Measurements from ENCODE around the gene CLDN9. TPM values are rescaled to one million over a fixed set of nuclear protein-coding genes. Genes with fewer than 3 reads are reported as not detected.

CLDN9 gene
- total RNA-seq, 1 donor from 2014 or later, result not detected

GRCh38 chr16:2976201-2976600 is 36.5 kb upstream of the CLDN9 start:
- H3K27ac ChIP-seq, result no peak overlapping the region
- H3K4me1 ChIP-seq, result peaks cover 5 to 12% of the 10 kb centered on the region in 2 donors
- no peaks in the 10 kb centered on the region for H3K27me3 ChIP-seq
- no peaks in the 10 kb centered on the region for H3K36me3 ChIP-seq
- H3K4me3 ChIP-seq, result no peak overlapping the region
- H3K9me3 ChIP-seq, result no peaks in the 10 kb centered on the region
- DNase-seq (ENCODE audit: low spot score in 2 of 2), result no peak
- intact Hi-C loops (cut with DNase I), result no loop called here
- no peak for TF ChIP-seq CTCF (IDR thresholded peaks at IDR 0.05)

DNA sequence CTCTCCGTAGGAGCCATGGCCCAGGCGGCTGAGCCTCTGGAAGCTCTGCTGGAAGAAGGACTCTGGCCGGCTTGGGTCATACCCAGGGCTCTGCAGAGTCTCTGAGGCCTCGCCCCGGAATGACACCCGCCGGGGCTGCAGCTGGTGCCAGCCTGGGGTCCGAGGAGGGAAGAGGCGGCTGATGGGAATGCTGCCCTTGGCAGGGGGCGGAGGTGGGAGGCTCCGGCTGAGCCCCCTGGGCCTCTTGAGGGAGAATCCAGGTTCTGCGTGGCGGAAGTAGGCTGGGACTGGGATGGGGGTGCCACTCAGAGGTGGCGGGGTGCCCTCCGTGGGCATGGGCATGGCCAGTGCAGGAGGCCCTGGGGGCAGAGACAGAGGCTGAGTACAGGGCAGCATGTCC is 36.0 kb upstream of the CLDN9 start:
- Histone ChIP-seq H3K4me3 (no peak overlapping the region), H3K4me1 (peaks cover 5 to 12% of the 10 kb centered on the region in 2 donors), H3K27me3 (no peaks in the 10 kb centered on the region), H3K36me3 (no peaks in the 10 kb centered on the region), H3K27ac (no peak overlapping the region), H3K9me3 (no peaks in the 10 kb centered on the region)
- no peak for TF ChIP-seq CTCF (IDR thresholded peaks at IDR 0.05)
- no peak for DNase-seq (ENCODE audit: low spot score in 2 of 2)
- intact Hi-C loops (cut with DNase I), result no loop called here

DNA sequence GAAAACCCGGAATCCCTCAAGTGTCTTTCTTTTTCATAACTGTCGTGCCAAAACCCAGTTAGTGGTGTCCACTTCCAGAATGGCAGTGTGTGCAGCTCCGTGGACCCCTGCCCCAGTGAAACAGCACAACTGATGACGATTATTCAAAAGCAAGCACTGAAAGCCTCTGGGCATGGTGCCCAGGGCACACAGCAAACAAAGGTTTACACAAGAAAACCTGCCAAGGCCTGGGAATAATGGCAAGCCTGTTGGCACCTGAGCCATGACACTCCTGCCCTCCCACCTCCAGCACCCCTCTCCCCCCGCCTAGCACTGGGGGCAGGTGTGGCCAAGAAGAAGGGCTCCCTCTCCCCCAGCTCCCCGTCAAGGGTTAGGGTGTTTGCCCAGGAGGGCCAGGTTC is 35.3 kb upstream of the CLDN9 start:
- TF ChIP-seq CTCF (IDR thresholded peaks at IDR 0.05), result no peak
- Histone ChIP-seq H3K27me3 (no peaks in the 10 kb centered on the region), H3K4me3 (no peak overlapping the region), H3K27ac (no peak overlapping the region), H3K36me3 (no peaks in the 10 kb centered on the region), H3K9me3 (no peaks in the 10 kb centered on the region), H3K4me1 (peaks cover 5 to 12% of the 10 kb centered on the region in 2 donors)
- intact Hi-C loops (cut with DNase I), result no loop called here
- no peak for DNase-seq (ENCODE audit: low spot score in 2 of 2)

DNA sequence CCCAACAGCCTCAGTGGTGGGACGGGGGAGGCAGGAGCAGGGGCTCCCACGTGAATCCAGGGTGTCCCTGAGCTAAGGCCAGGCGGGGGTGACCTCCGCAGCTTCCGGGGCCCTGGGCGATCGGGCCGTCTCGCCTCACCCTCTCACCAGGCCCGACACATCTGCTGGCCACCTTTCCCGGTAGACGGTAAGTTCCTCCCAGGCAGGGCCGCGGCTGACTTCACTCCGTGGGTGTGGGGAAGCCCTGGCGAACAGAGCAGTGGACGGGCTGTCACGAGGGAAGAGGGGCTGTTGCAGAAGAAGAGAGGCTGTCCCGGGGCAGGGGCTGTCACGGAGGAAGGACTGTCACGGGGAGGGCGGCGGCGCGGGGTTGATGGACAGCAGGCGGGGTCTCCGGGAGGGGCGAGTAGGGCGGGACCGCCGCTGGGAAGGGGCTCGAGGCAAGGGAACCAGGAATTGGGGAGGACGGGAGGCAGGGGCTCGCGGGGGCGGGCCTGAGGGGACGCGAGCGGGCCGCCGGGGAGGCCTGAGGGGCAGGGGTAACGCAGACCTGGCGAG is 33.0 kb upstream of the CLDN9 start:
- H3K9me3 ChIP-seq, result no peaks in the 10 kb centered on the region
- no peaks in the 10 kb centered on the region for H3K27me3 ChIP-seq
- H3K36me3 ChIP-seq, result no peaks in the 10 kb centered on the region
- intact Hi-C loops (cut with DNase I), result loop anchor here (1.0 to 5.0 kb wide), 2 partner anchors 41 to 67 kb away; partner anchors contain the start of genes FLYWCH1 and TNFRSF12A
- no peak overlapping the region for H3K27ac ChIP-seq
- no peak for DNase-seq (ENCODE audit: low spot score in 2 of 2)
- H3K4me1 ChIP-seq, result peaks cover 7 to 12% of the 10 kb centered on the region in 2 donors
- H3K4me3 ChIP-seq, result peak overlapping the region; percentile 69 to 91
- TF ChIP-seq CTCF (IDR thresholded peaks at IDR 0.05), result no peak

DNA sequence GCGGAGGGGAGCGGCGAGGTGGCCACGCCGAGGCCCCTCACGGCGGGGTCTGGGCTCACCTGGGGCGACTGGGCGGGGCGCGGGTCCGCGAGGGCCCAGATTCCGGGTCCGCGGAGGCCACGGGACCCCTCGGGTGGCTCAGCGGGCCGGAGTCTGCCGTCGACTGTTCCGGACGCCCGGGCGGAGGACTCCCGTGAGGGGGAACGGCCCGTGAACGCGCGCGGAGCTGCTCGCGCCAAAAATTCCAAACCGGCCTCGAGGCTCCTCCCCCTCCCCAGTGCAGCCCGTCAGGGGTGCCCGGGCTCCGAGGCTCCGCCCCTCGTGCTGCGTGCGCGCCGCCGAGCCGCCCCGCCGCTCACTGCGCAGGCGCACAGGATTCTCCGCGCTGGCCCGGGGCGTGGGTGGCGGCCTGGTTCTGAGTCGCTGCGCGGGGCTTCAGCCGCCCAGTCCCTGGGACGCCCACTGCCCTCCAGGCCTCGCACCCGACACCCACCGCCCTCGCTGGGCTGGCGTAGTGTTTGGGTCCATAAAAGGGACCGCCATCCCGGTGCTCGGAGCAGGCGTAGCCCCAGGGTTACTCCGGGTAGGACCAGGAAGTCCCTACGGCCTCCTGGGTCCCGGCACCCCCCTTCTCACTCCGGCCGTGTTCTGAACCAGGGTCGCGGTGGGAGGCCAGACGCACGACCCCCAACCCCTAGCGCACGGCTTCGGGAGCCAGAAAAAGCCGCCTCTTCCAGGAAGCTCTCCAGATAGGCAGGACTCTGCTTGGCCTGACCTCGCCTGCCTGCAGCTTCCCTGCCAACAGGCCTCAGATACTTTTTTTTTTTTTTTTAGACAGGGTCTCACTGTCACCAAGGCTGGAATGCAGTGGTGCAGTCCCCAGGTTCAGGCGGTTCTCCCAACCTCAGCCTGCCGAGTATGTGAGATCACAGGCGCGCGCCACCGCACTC is 32.2 kb upstream of the CLDN9 start, which contains the start of gene PKMYT1:
TSS of gene PKMYT1 (minus strand) at position 220 of the 950 bp plus-strand sequence. CDS start 789 bp downstream, outside the sequence.
- Histone ChIP-seq H3K27me3 (no peaks in the 10 kb centered on the region), H3K4me3 (peak within 1 kb of the TSS; percentile 69 to 91), H3K27ac (peak within 1 kb of the TSS; percentile 69 to 82), H3K36me3 (no peaks in the 10 kb centered on the region), H3K9me3 (no peaks in the 10 kb centered on the region), H3K4me1 (peaks cover 9 to 12% of the 10 kb centered on the region in 2 donors)
- no peak for TF ChIP-seq CTCF (IDR thresholded peaks at IDR 0.05)
- DNase-seq (ENCODE audit: low spot score in 2 of 2), result peak; percentile 37 to 94
- intact Hi-C loops (cut with DNase I), result loop anchor here (1.0 to 5.0 kb wide), 2 partner anchors 40 to 68 kb away; partner anchors contain the start of genes FLYWCH1 and TNFRSF12A
